Mesenchymal stem cell (in vitro differentiated cells and primary cell): Measurements from ENCODE around the gene BRD9.

Experiments
- DNase-seq: peaks from one replicate; pipeline ENCODE4 v3.0.0-alpha.2; 2013
- H2AFZ ChIP-seq: one replicate; pipeline ENCODE4 v1.6.1; 2013; ENCODE audit warnings: low read depth, mild to moderate bottlenecking, control low read depth, inconsistent platforms, low read length, moderate library complexity
- H2AK5ac ChIP-seq: 2 replicates; pipeline ENCODE4 v1.6.1; 2013; ENCODE audit warnings: low read length, moderate library complexity, mild to moderate bottlenecking, inconsistent platforms; ENCODE audit not compliant: severe bottlenecking
- H2BK120ac ChIP-seq: one replicate; pipeline ENCODE4 v1.6.1; 2013; ENCODE audit warnings: low read depth, mild to moderate bottlenecking, inconsistent platforms, low read length, moderate library complexity
- H2BK12ac ChIP-seq, 2 experiments: one replicate each; pipeline ENCODE4 v1.6.1; 2013; ENCODE audit warnings: inconsistent platforms in 2 of 2, low read length in 2 of 2, mild to moderate bottlenecking in 2 of 2, moderate library complexity in 2 of 2, control low read depth in 1 of 2
- H2BK15ac ChIP-seq: one replicate; pipeline ENCODE4 v1.6.1; 2013; ENCODE audit warnings: mild to moderate bottlenecking, low read depth, inconsistent platforms; ENCODE audit not compliant: poor library complexity, severe bottlenecking
- H2BK5ac ChIP-seq: 2 replicates; pipeline ENCODE4 v1.6.1; 2013; ENCODE audit warnings: low read depth, mild to moderate bottlenecking, low read length, control low read depth, inconsistent platforms; ENCODE audit not compliant: poor library complexity, severe bottlenecking
- H3K14ac ChIP-seq, 2 experiments: one replicate each; pipeline ENCODE4 v1.6.1; 2013; ENCODE audit warnings: inconsistent platforms in 2 of 2, low read length in 2 of 2, control low read depth in 1 of 2, mild to moderate bottlenecking in 1 of 2, moderate library complexity in 1 of 2
- H3K18ac ChIP-seq, 2 experiments: one replicate each; pipeline ENCODE4 v1.6.1; 2013; ENCODE audit warnings: inconsistent platforms in 2 of 2, low read length in 2 of 2, control low read depth in 1 of 2, low read depth in 1 of 2, mild to moderate bottlenecking in 1 of 2
- H3K23ac ChIP-seq, 2 experiments: one replicate each; pipeline ENCODE4 v1.6.1; 2013; ENCODE audit warnings: inconsistent platforms in 2 of 2, low read length in 2 of 2, mild to moderate bottlenecking in 2 of 2, moderate library complexity in 2 of 2, control low read depth in 1 of 2
- H3K27ac ChIP-seq: 2 replicates; pipeline ENCODE4 v1.5.1; 2013; ENCODE audit warnings: mild to moderate bottlenecking, moderate library complexity, low read length, control low read depth, inconsistent platforms; ENCODE audit not compliant: poor library complexity, severe bottlenecking
- H3K27me3 ChIP-seq, 2 experiments: 2 replicates each; pipeline versions ENCODE4 v1.6.1 to v1.7.0; 2013; ENCODE audit warnings: low read length in 2 of 2, mild to moderate bottlenecking in 2 of 2, moderate library complexity in 2 of 2, control low read depth in 1 of 2, inconsistent platforms in 1 of 2; ENCODE audit not compliant: control insufficient read depth in 1 of 2, insufficient read depth in 1 of 2
- H3K36me3 ChIP-seq, 2 experiments: 2 replicates each; pipeline versions ENCODE4 v1.6.1 to v1.7.0; 2013; ENCODE audit warnings: low read length in 2 of 2, control low read depth in 1 of 2, inconsistent platforms in 1 of 2, low read depth in 1 of 2, mild to moderate bottlenecking in 1 of 2; ENCODE audit not compliant: insufficient read depth in 2 of 2, control insufficient read depth in 1 of 2
- H3K4ac ChIP-seq, 2 experiments: one replicate each; pipeline ENCODE4 v1.6.1; 2013; ENCODE audit warnings: inconsistent platforms in 2 of 2, low read length in 2 of 2, mild to moderate bottlenecking in 2 of 2, moderate library complexity in 2 of 2, control low read depth in 1 of 2, low read depth in 1 of 2
- H3K4me1 ChIP-seq: 2 replicates; pipeline ENCODE4 v1.6.1; 2013; ENCODE audit warnings: low read depth, low read length, control low read depth; ENCODE audit not compliant: control insufficient read depth, insufficient read depth
- H3K4me2 ChIP-seq: 2 replicates; pipeline ENCODE4 v1.6.1; 2013; ENCODE audit warnings: low read length, mild to moderate bottlenecking, inconsistent platforms; ENCODE audit not compliant: poor library complexity, severe bottlenecking
- H3K4me3 ChIP-seq, 2 experiments: 2 replicates each; pipeline versions ENCODE4 v1.5.1 to v1.7.0; 2013; ENCODE audit warnings: low read length in 2 of 2, mild to moderate bottlenecking in 2 of 2, control low read depth in 1 of 2, low read depth in 1 of 2; ENCODE audit not compliant: insufficient read depth in 1 of 2
- H3K79me1 ChIP-seq: replicated peaks from 2 replicates; pipeline ENCODE4 v1.6.1; 2013; ENCODE audit warnings: mild to moderate bottlenecking, control low read depth, low read length, inconsistent platforms; ENCODE audit not compliant: poor library complexity, severe bottlenecking
- H3K9ac ChIP-seq: 2 replicates; pipeline ENCODE4 v1.7.0; 2013; ENCODE audit warnings: mild to moderate bottlenecking, low read length, moderate library complexity
- H3K9me3 ChIP-seq: 2 replicates; pipeline ENCODE4 v1.7.0; 2013; ENCODE audit warnings: mild to moderate bottlenecking, low read length; ENCODE audit not compliant: control insufficient read depth
- H4K8ac ChIP-seq: one replicate; pipeline ENCODE4 v1.6.1; 2013; ENCODE audit warnings: inconsistent platforms, mild to moderate bottlenecking, low read length, moderate library complexity
- H4K91ac ChIP-seq: one replicate; pipeline ENCODE4 v1.6.1; 2013; ENCODE audit warnings: mild to moderate bottlenecking, low read length, inconsistent platforms
- WGBS: methylation state at CpG from one replicate; pipeline ENCODE4 v1.1.7; 2013; ENCODE audit warnings: mixed read lengths; 5-methylcytosine and 5-hydroxymethylcytosine counted together

BRD9 gene

DNA sequence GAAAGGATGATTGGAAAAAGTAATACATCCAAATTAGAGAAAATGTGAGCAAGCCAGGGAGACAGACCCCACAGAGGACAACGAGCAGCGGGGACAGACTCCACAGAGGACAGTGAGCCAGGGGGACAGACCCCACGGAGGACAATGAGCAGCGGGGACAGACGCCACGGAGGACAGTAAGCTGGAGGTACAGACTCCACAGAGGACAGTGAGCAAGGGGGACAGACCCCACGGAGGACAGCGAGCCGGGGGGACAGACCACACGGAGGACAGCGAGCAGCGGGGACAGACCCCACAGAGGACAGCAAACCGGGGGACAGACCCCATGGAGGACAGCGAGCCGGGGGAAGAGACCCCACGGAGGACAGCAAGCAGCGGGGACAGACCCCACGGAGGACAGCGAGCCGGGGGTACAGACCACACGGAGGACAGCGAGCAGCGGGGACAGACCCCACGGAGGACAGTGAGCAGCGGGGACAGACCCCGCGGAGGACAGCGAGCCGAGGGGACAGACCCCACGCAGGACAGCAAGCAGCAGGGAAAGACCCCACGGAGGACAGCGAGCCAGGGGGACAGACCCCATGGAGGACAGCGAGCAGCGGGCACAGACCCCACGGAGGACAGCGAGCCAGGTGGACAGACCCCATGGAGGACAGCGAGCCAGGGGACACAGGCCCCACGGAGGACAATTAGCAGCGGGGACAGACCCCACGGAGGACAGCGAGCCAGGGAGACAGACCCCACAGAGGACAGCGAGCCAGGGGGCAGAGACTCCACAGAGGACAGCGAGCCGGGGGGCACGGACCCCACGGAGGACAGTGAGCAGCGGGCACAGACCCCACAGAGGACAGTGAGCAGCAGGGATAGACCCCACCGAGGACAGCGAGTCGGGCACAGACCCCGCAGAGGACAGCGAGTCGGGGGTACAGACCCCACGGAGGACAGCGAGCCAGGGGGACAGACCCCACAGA, 39.9 kb downstream of the BRD9 start:
- no peak for DNase-seq
- H3K9me3 ChIP-seq, result no peaks in the 10 kb centered on the region
- H3K27ac ChIP-seq, result no peak overlapping the region
- no peak overlapping the region for H2BK5ac ChIP-seq
- no peak overlapping the region for H4K91ac ChIP-seq
- peak overlapping the region in 1 of 2 experiments; percentile 22 for H3K14ac ChIP-seq
- no peaks in the 10 kb centered on the region for H3K36me3 ChIP-seq
- H3K4ac ChIP-seq, result no peak overlapping the region
- no peak overlapping the region for H3K4me2 ChIP-seq
- peaks cover 4% of the 10 kb centered on the region for H3K4me1 ChIP-seq
- peak overlapping the region in 1 of 2 experiments; percentile 40 for H3K23ac ChIP-seq
- no peak overlapping the region for H2BK12ac ChIP-seq
- no peak overlapping the region for H3K18ac ChIP-seq
- H2BK15ac ChIP-seq, result no peak overlapping the region
- WGBS, result 95% methylated on average over 55 of the region's 55 CpGs
- H3K4me3 ChIP-seq, result no peak overlapping the region
- H2BK120ac ChIP-seq, result no peak overlapping the region
- no peaks in the 10 kb centered on the region for H3K79me1 ChIP-seq
- no peak overlapping the region for H3K9ac ChIP-seq
- peaks cover 4 to 52% of the 10 kb centered on the region in 2 experiments for H3K27me3 ChIP-seq
- H2AFZ ChIP-seq, result no peak overlapping the region
- no peak overlapping the region for H2AK5ac ChIP-seq
- H4K8ac ChIP-seq, result no peak overlapping the region

DNA sequence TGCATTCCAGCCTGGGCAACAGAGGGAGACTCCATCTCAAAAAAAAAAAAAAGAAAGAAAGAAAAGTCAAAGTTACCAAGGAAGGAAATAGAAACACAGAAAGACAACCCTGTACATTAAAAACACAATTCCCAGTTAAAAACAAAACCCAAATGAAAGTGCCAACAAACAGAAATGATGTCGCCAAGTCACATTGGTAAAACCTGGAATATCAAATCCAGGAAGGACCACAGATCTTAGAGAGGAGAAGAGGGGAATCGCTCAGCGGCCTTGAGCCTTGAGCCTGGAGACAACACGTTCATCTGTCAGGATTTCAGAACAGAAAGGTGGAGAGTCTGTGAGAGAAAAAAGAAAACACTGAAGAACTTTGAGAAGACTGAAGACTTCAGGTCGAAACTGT, 40.6 kb downstream of the BRD9 start:
- no peak for DNase-seq
- H3K27me3 ChIP-seq, result peaks cover 4 to 52% of the 10 kb centered on the region in 2 experiments
- peaks cover 4% of the 10 kb centered on the region for H3K4me1 ChIP-seq
- no peak overlapping the region for H3K18ac ChIP-seq
- no peak overlapping the region for H3K27ac ChIP-seq
- no peak overlapping the region for H4K8ac ChIP-seq
- H3K79me1 ChIP-seq, result no peaks in the 10 kb centered on the region
- no peak overlapping the region for H2BK15ac ChIP-seq
- no peak overlapping the region for H2BK5ac ChIP-seq
- H2AFZ ChIP-seq, result no peak overlapping the region
- no peak overlapping the region for H2AK5ac ChIP-seq
- H3K14ac ChIP-seq, result no peak overlapping the region
- H3K4ac ChIP-seq, result no peak overlapping the region
- WGBS, result 90% methylated on average over 5 of the region's 5 CpGs
- no peak overlapping the region for H3K4me2 ChIP-seq
- H3K9me3 ChIP-seq, result no peaks in the 10 kb centered on the region
- H3K36me3 ChIP-seq, result no peaks in the 10 kb centered on the region
- no peak overlapping the region for H2BK12ac ChIP-seq
- no peak overlapping the region for H2BK120ac ChIP-seq
- H4K91ac ChIP-seq, result no peak overlapping the region
- H3K4me3 ChIP-seq, result no peak overlapping the region
- H3K9ac ChIP-seq, result no peak overlapping the region
- no peak overlapping the region for H3K23ac ChIP-seq

DNA sequence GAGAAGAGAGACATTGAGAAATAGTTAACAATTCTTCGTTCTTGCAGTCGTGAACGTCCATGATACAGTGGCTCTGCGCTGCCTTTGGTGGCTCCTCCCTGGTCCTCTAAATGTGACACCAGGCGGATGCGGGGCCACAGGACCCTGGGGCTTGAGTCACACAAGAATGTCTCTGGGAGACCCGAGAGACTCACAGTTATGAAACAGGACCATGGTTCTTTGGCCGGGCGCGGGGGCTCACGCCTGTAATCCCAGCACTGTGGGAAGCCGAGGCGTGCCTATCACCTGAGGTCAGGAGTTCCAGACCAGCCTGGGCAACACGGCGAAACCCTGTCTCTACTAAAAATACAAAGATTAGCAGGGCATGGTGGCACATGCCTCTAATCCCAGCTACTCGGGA, 41.0 kb downstream of the BRD9 start:
- Histone ChIP-seq H3K4ac (no peak overlapping the region), H3K79me1 (no peaks in the 10 kb centered on the region), H3K4me1 (peaks cover 4% of the 10 kb centered on the region), H3K27ac (no peak overlapping the region), H2BK12ac (no peak overlapping the region), H3K9ac (no peak overlapping the region), H3K36me3 (no peaks in the 10 kb centered on the region), H2BK120ac (no peak overlapping the region), H3K4me3 (no peak overlapping the region), H3K14ac (no peak overlapping the region), H2BK15ac (no peak overlapping the region), H3K23ac (no peak overlapping the region), H4K91ac (no peak overlapping the region), H2AFZ (no peak overlapping the region), H3K27me3 (peaks cover 4 to 52% of the 10 kb centered on the region in 2 experiments), H2BK5ac (no peak overlapping the region), H4K8ac (no peak overlapping the region), H3K9me3 (no peaks in the 10 kb centered on the region), H3K4me2 (no peak overlapping the region), H2AK5ac (no peak overlapping the region), H3K18ac (no peak overlapping the region)
- no peak for DNase-seq
- 96% methylated on average over 15 of the region's 16 CpGs for WGBS

DNA sequence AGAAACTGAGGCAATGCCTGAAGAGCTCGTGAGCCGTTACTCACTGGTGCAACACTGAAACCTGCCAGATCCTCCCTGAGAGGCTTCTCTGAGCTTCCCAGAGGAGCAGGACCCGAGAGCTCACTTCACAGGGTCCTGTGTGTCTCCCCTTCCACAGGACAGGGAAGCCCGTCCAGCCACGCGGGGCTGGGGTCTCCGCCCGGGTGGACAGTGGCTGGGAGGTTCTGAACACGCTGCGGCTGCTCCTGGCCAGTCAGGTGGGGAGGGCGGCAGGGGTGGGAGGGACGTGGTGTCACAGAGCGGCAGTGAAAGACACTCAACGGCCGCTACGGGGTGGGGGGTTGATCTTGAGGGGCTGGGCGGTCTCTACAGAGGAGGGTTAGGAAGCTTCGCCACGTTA, 41.5 kb downstream of the BRD9 start:
- no peak overlapping the region for H3K27ac ChIP-seq

More for the DNA sequence above, 41.5 kb downstream of the BRD9 start:
- Histone ChIP-seq H3K4me3 (no peak overlapping the region), H3K23ac (no peak overlapping the region), H2BK12ac (no peak overlapping the region), H3K27me3 (peaks cover 4 to 52% of the 10 kb centered on the region in 2 experiments), H3K4ac (no peak overlapping the region), H2AK5ac (no peak overlapping the region), H3K18ac (no peak overlapping the region), H3K9me3 (no peaks in the 10 kb centered on the region), H4K8ac (no peak overlapping the region), H2BK120ac (no peak overlapping the region), H4K91ac (no peak overlapping the region), H3K14ac (no peak overlapping the region), H2BK5ac (no peak overlapping the region), H3K4me1 (peaks cover 2% of the 10 kb centered on the region), H3K79me1 (no peaks in the 10 kb centered on the region), H2AFZ (no peak overlapping the region), H2BK15ac (no peak overlapping the region), H3K4me2 (no peak overlapping the region), H3K36me3 (no peaks in the 10 kb centered on the region), H3K9ac (no peak overlapping the region)
- WGBS, result 89% methylated on average over 19 of the region's 19 CpGs
- no peak for DNase-seq
